OCI-LY3 (cell line): ENCODE results near the gene SPACA6.

ENCODE experiments used
- H2AFZ ChIP-seq: fragments of 200-600, 300-600 bp; shearing (Covaris generic); 2 replicates; pipeline ENCODE4 v1.6.0; 2014; ENCODE audit warnings: antibody characterized with exemption, low read depth, low read length
- H3K27ac ChIP-seq: fragments of 200-600, 300-600 bp; sonication (generic); 2 replicates; pipeline ENCODE4 v1.5.1; 2014; ENCODE audit warnings: mild to moderate bottlenecking, low read length, moderate library complexity, mixed read lengths
- H3K27me3 ChIP-seq: fragments of 200-600, 300-600 bp; sonication (generic); 2 replicates; pipeline ENCODE4 v1.6.1; 2014; ENCODE audit warnings: low read depth, low read length, mixed read lengths
- H3K36me3 ChIP-seq: fragments of 200-600, 300-600 bp; sonication (generic); replicated peaks from 2 replicates; pipeline ENCODE3; 2014; ENCODE audit warnings: low read depth, low read length, mixed read lengths
- H3K4me1 ChIP-seq: fragments of 300-600, 200-600 bp; sonication (generic); 2 replicates; pipeline ENCODE4 v1.6.1; 2014; ENCODE audit warnings: low read length, mixed read lengths
- H3K4me2 ChIP-seq: fragments of 200-600, 300-600 bp; sonication (generic); 2 replicates; pipeline ENCODE4 v1.6.1; 2014; ENCODE audit warnings: low read length, mixed read lengths
- H3K4me3 ChIP-seq: fragments of 300-600, 200-600 bp; sonication (generic); 2 replicates; pipeline ENCODE4 v1.5.1; 2014; ENCODE audit warnings: antibody characterized with exemption, mild to moderate bottlenecking, low read length, moderate library complexity
- H3K79me2 ChIP-seq: fragments of 300-600, 200-600 bp; shearing (Covaris generic); 2 replicates; pipeline ENCODE4 v1.6.1; 2014; ENCODE audit warnings: mild to moderate bottlenecking, low read length, mixed read lengths
- H3K9ac ChIP-seq: fragments of 300-600, 200-600 bp; shearing (Covaris generic); 2 replicates; pipeline ENCODE4 v1.6.0; 2014; ENCODE audit warnings: mild to moderate bottlenecking, low read length, moderate library complexity
- H3K9me3 ChIP-seq: fragments of 200-600, 300-600 bp; shearing (Covaris generic); 2 replicates; pipeline ENCODE4 v1.6.1; 2014; ENCODE audit warnings: low read length, mixed read lengths; ENCODE audit not compliant: insufficient read depth
- H4K20me1 ChIP-seq: fragments of 200-600, 300-600 bp; sonication (generic); 2 replicates; pipeline ENCODE4 v1.6.1; 2016; ENCODE audit warnings: low read length, mixed read lengths; ENCODE audit not compliant: insufficient read depth
- EZH2phosphoT487 ChIP-seq: fragments of 200-600 bp; shearing (Covaris generic); IDR thresholded peaks from 2 replicates; pipeline ENCODE4 v1.6.1; 2018; ENCODE audit warnings: antibody characterized with exemption, mixed run types, low read depth
- TF ChIP-seq, protein P1 (sequence below): fragments of 200-600, 300-600 bp; sonication (generic); IDR thresholded peaks from 2 replicates; pipeline ENCODE4 v1.5.1; 2014; ENCODE audit warnings: antibody characterized with exemption, low read length, low read depth

The SPACA6 gene

DNA sequence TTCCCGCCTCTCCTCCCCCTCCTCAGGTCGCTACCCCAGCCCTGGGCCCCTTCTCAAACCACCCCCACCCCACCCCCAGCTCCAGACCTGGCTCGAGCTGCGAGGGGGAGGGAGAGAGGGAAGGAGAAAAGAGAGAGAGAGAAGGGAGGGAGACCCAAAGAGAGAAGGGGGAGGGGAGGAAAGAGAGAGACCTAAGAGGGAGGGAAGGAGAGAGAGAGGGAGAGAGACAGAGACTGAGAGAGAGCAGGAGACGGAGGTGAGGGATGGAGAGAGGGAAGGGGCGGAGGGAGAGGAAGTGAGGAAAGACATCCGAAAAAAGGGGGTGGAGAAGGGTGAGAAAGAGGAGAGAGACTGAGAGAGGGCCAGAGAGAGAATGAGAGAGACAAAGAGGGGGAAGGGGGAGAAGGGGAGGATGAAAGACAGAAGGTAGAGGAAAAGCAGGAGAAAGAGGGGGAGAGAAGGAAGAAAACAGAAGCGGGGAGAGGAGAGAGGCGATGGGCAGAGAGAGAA, 2.0 kb upstream of the SPACA6 start:
- peaks cover 8% of the 10 kb centered on the region; the same call in 1 of the 2 replicates for H3K4me1 ChIP-seq
- H3K27me3 ChIP-seq = peaks cover 8% of the 10 kb centered on the region; the same call in 1 of the 2 replicates
- H3K36me3 ChIP-seq = no peaks in the 10 kb centered on the region
- no peaks in the 10 kb centered on the region for H3K79me2 ChIP-seq
- no peaks in the 10 kb centered on the region for H4K20me1 ChIP-seq
- H3K4me3 ChIP-seq = peak overlapping the region; percentile 78
- no peak overlapping the region for H3K27ac ChIP-seq
- H3K4me2 ChIP-seq = peak overlapping the region; percentile 84
- H2AFZ ChIP-seq = peak overlapping the region; percentile 82
- TF ChIP-seq, protein P1, sequence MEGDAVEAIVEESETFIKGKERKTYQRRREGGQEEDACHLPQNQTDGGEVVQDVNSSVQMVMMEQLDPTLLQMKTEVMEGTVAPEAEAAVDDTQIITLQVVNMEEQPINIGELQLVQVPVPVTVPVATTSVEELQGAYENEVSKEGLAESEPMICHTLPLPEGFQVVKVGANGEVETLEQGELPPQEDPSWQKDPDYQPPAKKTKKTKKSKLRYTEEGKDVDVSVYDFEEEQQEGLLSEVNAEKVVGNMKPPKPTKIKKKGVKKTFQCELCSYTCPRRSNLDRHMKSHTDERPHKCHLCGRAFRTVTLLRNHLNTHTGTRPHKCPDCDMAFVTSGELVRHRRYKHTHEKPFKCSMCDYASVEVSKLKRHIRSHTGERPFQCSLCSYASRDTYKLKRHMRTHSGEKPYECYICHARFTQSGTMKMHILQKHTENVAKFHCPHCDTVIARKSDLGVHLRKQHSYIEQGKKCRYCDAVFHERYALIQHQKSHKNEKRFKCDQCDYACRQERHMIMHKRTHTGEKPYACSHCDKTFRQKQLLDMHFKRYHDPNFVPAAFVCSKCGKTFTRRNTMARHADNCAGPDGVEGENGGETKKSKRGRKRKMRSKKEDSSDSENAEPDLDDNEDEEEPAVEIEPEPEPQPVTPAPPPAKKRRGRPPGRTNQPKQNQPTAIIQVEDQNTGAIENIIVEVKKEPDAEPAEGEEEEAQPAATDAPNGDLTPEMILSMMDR = no peak
- TF ChIP-seq EZH2phosphoT487 = no peak
- H3K9ac ChIP-seq = peak overlapping the region; percentile 66; the same call in 1 of the 2 replicates
- no peaks in the 10 kb centered on the region for H3K9me3 ChIP-seq

DNA sequence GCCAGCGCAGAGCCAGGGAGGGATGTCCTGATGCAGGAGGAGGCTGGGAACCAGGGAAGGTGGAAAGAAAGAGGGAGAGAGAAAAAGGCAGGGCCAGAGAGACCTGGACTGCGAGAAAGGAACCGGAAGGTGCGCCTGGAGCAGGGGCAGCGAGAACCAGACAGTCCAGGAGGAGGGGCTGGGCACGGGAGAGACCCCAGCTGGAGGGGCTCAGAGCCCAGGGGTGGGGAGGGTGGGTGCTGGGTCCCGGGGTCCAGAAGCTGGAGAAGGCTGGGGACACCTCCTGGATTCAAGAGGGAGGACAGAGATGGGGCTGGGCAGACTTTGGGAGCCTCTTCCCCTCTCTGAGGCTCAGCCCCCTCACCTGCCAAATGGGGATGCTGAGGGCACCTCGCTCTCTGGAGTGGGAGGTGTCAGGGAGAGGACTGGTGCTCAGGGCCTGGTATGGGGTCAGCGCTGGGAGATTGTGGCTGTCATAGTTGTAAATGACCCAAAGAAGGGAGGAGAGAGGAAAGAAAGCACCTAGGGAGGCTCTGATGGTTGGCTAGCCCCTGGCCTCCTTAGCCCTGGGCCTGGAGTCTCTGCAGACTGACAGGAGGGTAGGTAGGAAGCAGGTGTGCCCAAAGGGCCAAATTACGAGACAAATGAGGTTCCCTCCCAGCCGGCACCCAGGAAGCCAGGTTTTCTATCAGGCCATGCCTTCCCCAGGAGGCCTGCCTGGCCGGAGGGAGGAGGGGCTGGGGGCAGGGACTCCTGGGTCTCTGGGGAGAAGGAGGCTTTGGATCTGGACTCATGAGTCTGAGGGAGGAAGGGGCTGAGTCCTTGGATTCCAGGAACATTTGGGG, 1.3 kb upstream of the SPACA6 start:
- no peak overlapping the region for H3K9ac ChIP-seq
- TF ChIP-seq, protein P1 = no peak
- H4K20me1 ChIP-seq = no peaks in the 10 kb centered on the region

DNA sequence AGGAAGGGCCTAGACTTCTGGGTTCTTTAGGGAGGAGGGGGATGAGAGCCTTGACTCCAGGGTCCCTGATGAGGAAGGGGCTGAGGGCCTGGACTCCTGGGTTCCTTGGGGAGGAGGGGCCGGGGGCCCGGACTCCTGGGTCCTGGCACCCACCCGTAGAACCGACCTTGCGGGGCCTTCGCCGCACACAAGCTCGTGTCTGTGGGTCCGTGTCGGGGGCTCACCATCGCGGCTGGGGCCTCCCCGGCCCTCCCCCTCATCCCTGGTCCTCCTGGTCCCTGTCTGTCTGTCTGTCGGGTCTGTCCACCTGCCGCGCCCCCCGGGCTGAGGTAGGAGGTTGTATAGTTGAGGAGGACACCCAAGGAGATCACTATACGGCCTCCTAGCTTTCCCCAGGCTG, 662 bp upstream of the SPACA6 start:
- Histone ChIP-seq H3K79me2 (no peaks in the 10 kb centered on the region), H4K20me1 (no peaks in the 10 kb centered on the region), H2AFZ (no peak overlapping the region), H3K4me2 (no peak overlapping the region), H3K4me3 (no peak overlapping the region), H3K27me3 (peaks cover 8% of the 10 kb centered on the region; the same call in 1 of the 2 replicates), H3K36me3 (no peaks in the 10 kb centered on the region), H3K9ac (no peak overlapping the region), H3K9me3 (no peaks in the 10 kb centered on the region), H3K4me1 (peaks cover 8% of the 10 kb centered on the region; the same call in 1 of the 2 replicates), H3K27ac (no peak overlapping the region)
- no peak for TF ChIP-seq EZH2phosphoT487
- TF ChIP-seq, protein P1 = no peak

More for the DNA sequence above, 1.3 kb upstream of the SPACA6 start:
- no peak overlapping the region for H3K4me3 ChIP-seq
- H3K27ac ChIP-seq = no peak overlapping the region
- no peaks in the 10 kb centered on the region for H3K9me3 ChIP-seq
- no peaks in the 10 kb centered on the region for H3K36me3 ChIP-seq
- peaks cover 8% of the 10 kb centered on the region; the same call in 1 of the 2 replicates for H3K27me3 ChIP-seq
- no peak overlapping the region for H2AFZ ChIP-seq
- H3K4me2 ChIP-seq = no peak overlapping the region
- H3K79me2 ChIP-seq = no peaks in the 10 kb centered on the region
- peaks cover 8% of the 10 kb centered on the region; the same call in 1 of the 2 replicates for H3K4me1 ChIP-seq

DNA sequence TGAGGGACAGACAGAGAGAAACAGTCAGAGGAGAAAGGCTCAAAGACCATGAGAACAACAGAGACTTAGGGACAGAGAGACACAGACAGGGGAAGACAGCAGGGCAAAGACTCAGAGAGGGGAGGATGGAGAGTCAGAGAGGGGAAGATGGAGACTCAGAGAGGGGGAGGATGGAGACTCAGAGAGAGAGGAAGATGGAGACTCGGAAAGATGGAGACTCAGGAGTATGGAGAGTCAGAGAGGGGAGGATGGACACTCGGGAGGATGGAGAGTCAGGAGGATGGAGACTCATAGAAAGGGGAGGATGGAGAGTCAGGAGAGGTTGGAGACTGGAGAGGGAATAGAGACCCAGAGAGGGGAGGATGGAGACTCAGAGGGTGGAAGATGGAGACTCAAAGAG, 689 bp downstream of the SPACA6 start:
- Histone ChIP-seq H3K9me3 (no peaks in the 10 kb centered on the region), H3K27ac (no peak overlapping the region), H3K4me3 (no peak overlapping the region), H3K27me3 (peaks cover 8% of the 10 kb centered on the region; the same call in 1 of the 2 replicates), H4K20me1 (no peaks in the 10 kb centered on the region), H3K79me2 (no peaks in the 10 kb centered on the region), H3K36me3 (no peaks in the 10 kb centered on the region), H3K4me1 (peaks cover 8% of the 10 kb centered on the region; the same call in 1 of the 2 replicates), H3K4me2 (no peak overlapping the region), H3K9ac (no peak overlapping the region), H2AFZ (no peak overlapping the region)
- no peak for TF ChIP-seq EZH2phosphoT487
- TF ChIP-seq, protein P1 = no peak
